Hepatocyte (in vitro differentiated cells): Measurements from ENCODE around the gene LRRC49. TPM values are rescaled to one million over a fixed set of nuclear protein-coding genes. Genes with fewer than 3 reads are reported as not detected.

Source experiments
- DNase-seq: peaks from one replicate; pipeline ENCODE4 v3.0.0-alpha.2; 2016; ENCODE audit warnings: low spot score
- H2AFZ ChIP-seq: fragments of 200-600 bp; sonication (generic); 2 replicates; pipeline ENCODE4 v1.6.0; 2016; ENCODE audit warnings: antibody characterized with exemption, mild to moderate bottlenecking
- H3K27ac ChIP-seq: fragments of 200-600 bp; sonication (generic); 2 replicates; pipeline ENCODE4 v1.5.1; 2016; ENCODE audit warnings: mild to moderate bottlenecking
- H3K27me3 ChIP-seq: fragments of 200-600 bp; sonication (generic); 2 replicates; pipeline ENCODE4 v1.6.1; 2016
- H3K36me3 ChIP-seq: fragments of 200-600 bp; sonication (generic); replicated peaks from 2 replicates; pipeline ENCODE4 v1.5.1; 2016; ENCODE audit warnings: low read depth; ENCODE audit not compliant: insufficient read depth
- H3K4me1 ChIP-seq: fragments of 200-600 bp; sonication (generic); 2 replicates; pipeline ENCODE4 v1.5.1; 2016; ENCODE audit warnings: mild to moderate bottlenecking, moderate library complexity; ENCODE audit not compliant: insufficient read depth
- H3K4me2 ChIP-seq: fragments of 200-600 bp; sonication (generic); 2 replicates; pipeline ENCODE4 v1.6.0; 2016
- H3K4me3 ChIP-seq: fragments of 200-600 bp; sonication (generic); 2 replicates; pipeline ENCODE4 v1.5.1; 2016; ENCODE audit warnings: mild to moderate bottlenecking
- H3K79me2 ChIP-seq: fragments of 200-600 bp; sonication (generic); 2 replicates; pipeline ENCODE4 v1.6.0; 2017; ENCODE audit warnings: mild to moderate bottlenecking
- H3K9me2 ChIP-seq: fragments of 200-600 bp; sonication (generic); replicated peaks from 2 replicates; pipeline ENCODE4 v1.6.0; 2017; ENCODE audit warnings: mild to moderate bottlenecking; ENCODE audit not compliant: insufficient read depth
- H3K9me3 ChIP-seq: fragments of 200-600 bp; sonication (generic); 2 replicates; pipeline ENCODE4 v1.5.1; 2016; ENCODE audit warnings: low read depth, mild to moderate bottlenecking
- H4K20me1 ChIP-seq: fragments of 200-600 bp; sonication (generic); 2 replicates; pipeline ENCODE4 v1.6.0; 2016; ENCODE audit warnings: mild to moderate bottlenecking; ENCODE audit not compliant: insufficient read depth, poor library complexity, severe bottlenecking
- CTCF ChIP-seq: fragments of 200-600 bp; sonication (generic); IDR thresholded peaks from 2 replicates; pipeline ENCODE4 v1.5.1; 2016; ENCODE audit warnings: antibody characterized with exemption, mild to moderate bottlenecking; ENCODE audit not compliant: poor library complexity
- EZH2 ChIP-seq: fragments of 200-600 bp; sonication (generic); IDR thresholded peaks from 2 replicates; pipeline ENCODE4 v1.6.1; 2016; ENCODE audit warnings: antibody characterized with exemption, mild to moderate bottlenecking, borderline replicate concordance
- EZH2phosphoT487 ChIP-seq: fragments of 200-600 bp; sonication (generic); IDR thresholded peaks from one replicate; pipeline ENCODE4 v1.6.1; 2018; ENCODE audit warnings: antibody characterized with exemption, mild to moderate bottlenecking, low read depth, moderate library complexity; ENCODE audit not compliant: unreplicated experiment, severe bottlenecking
- WGBS: methylation state at CpG from one replicate; pipeline ENCODE4 v1.1.6; 2016; ENCODE audit warnings: low lambda C conversion rate; ENCODE audit errors: missing lambda C conversion rate; 5-methylcytosine and 5-hydroxymethylcytosine counted together
- polyA plus RNA-seq: library from polyadenylated mRNA; unstranded; fragments of >200 nt; fragmentation: Nextera tagmentation; extraction: Ambion mirVana; gene quantifications from 2 replicates; pipeline ENCODE4 v1.2.1, GENCODE V29; 2016
- total RNA-seq: library from RNA; depleted of rRNA; stranded (reverse); fragments of >200 nt; gene quantifications from 2 replicates; pipeline ENCODE4 v1.2.3, GENCODE V29; 2014

The LRRC49 gene
- total and polyA plus RNA-seq, 2 experiments from 2014 or later = 1.4 to 11.6 TPM

GRCh38 chr15:71055461-71055860, 162.8 kb downstream of the LRRC49 start:
- Histone ChIP-seq H2AFZ (no peak overlapping the region), H3K36me3 (no peaks in the 10 kb centered on the region), H4K20me1 (no peaks in the 10 kb centered on the region), H3K9me2 (no peaks in the 10 kb centered on the region), H3K4me1 (no peaks in the 10 kb centered on the region), H3K27me3 (no peaks in the 10 kb centered on the region), H3K4me3 (no peak overlapping the region), H3K79me2 (no peaks in the 10 kb centered on the region), H3K4me2 (no peak overlapping the region), H3K27ac (no peak overlapping the region), H3K9me3 (no peaks in the 10 kb centered on the region)
- TF ChIP-seq EZH2 (no peak), EZH2phosphoT487 (no peak), CTCF (no peak)
- WGBS = 71% methylated on average over 1 of the region's 1 CpG
- no peak for DNase-seq

DNA sequence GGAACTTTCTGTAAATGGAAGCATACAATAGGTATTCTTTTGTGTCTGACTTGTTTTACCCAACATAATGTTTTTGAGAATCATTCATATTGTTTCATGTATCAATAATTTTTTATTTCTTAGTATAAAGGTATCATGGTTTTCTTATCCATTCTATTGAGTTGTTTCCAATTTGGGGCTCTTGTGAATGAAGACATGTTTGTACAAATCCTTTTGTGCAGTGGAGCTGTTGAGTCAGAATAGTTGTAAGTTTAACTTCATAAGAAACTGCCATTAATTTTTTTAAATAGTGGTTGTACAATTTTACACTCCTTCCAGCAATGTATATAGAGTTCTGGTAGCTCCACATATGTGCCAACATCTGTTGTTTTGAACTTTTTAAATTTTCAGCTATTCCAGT, 163.5 kb downstream of the LRRC49 start:
- no peaks in the 10 kb centered on the region for H3K9me2 ChIP-seq
- no peaks in the 10 kb centered on the region for H3K36me3 ChIP-seq
- no peaks in the 10 kb centered on the region for H3K9me3 ChIP-seq
- no peaks in the 10 kb centered on the region for H3K27me3 ChIP-seq
- H3K27ac ChIP-seq = no peak overlapping the region
- H3K79me2 ChIP-seq = no peaks in the 10 kb centered on the region
- H3K4me1 ChIP-seq = no peaks in the 10 kb centered on the region
- H4K20me1 ChIP-seq = no peaks in the 10 kb centered on the region
- no peak overlapping the region for H2AFZ ChIP-seq
- no peak overlapping the region for H3K4me2 ChIP-seq
- DNase-seq = no peak
- H3K4me3 ChIP-seq = no peak overlapping the region
- no peak for TF ChIP-seq EZH2
- TF ChIP-seq CTCF = no peak
- no peak for TF ChIP-seq EZH2phosphoT487

GRCh38 chr15:71057143-71057542, 164.5 kb downstream of the LRRC49 start:
- H3K9me2 ChIP-seq = no peaks in the 10 kb centered on the region
- H3K79me2 ChIP-seq = no peaks in the 10 kb centered on the region
- no peaks in the 10 kb centered on the region for H4K20me1 ChIP-seq

More at GRCh38 chr15:71057143-71057542, 164.5 kb downstream of the LRRC49 start:
- no peak overlapping the region for H3K27ac ChIP-seq
- no peaks in the 10 kb centered on the region for H3K4me1 ChIP-seq
- no peak overlapping the region for H3K4me3 ChIP-seq
- TF ChIP-seq EZH2phosphoT487 (no peak), CTCF (no peak), EZH2 (no peak)
- H3K36me3 ChIP-seq = no peaks in the 10 kb centered on the region
- no peaks in the 10 kb centered on the region for H3K27me3 ChIP-seq
- H3K9me3 ChIP-seq = no peaks in the 10 kb centered on the region
- DNase-seq = no peak
- H2AFZ ChIP-seq = no peak overlapping the region
- H3K4me2 ChIP-seq = no peak overlapping the region
